HG02759 (cell line): ENCODE results near the gene TRIM64C.
"Not testable (repeated sequence)": the region's sequence is repeated elsewhere in the genome, so short reads cannot be mapped to it uniquely, and the experiment has no call there.

Experiments used
- ATAC-seq: cut with Tn5 transposase; IDR thresholded peaks from one replicate; pipeline ENCODE4 v1.9.1; 2021; ENCODE audit warnings: mild to moderate bottlenecking, moderate library complexity; ENCODE audit not compliant: unreplicated experiment

TRIM64C gene, protein sequence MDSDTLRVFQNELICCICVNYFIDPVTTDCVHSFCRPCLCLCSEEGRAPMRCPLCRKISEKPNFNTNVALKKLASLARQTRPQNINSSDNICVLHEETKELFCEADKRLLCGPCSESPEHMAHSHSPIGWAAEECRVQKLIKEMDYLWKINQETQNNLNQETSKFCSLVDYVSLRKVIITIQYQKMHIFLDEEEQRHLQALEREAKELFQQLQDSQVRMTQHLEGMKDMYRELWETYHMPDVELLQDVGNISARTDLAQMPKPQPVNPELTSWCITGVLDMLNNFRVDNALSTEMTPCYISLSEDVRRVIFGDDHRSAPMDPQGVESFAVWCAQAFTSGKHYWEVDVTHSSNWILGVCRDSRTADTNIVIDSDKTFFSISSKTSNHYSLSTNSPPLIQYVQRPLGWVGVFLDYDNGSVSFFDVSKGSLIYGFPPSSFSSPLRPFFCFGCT

GRCh38 chr11:49059012-49059411 lies at the start of gene TRIM64C:
TRIM64C (minus strand) TSS chr11:49059112; CDS start chr11:49059112, 0 bp downstream.
- not testable (repeated sequence) for ATAC-seq

DNA sequence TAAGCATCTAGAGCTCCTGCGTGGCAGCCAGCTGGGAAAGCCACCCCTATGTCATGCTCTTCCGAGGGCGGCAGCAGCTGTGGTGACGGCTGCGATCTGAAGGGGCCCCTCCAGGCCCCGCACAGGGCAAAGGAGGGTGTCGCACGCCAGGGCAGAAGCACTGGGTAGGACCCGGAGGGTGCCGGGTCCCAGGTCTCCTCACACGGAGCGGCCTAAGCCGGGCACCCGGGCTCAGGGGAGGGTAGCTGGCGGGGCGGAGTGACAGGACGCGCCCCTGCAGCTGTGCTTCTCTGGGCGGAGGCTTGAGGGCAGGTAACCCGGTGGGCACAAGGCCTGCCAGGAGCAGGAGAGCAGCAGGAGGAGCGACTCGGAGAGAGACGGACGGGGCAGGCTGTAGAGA lies 43.4 kb upstream of the TRIM64C start:
- ATAC-seq = not testable (repeated sequence)

GRCh38 chr11:49069897-49070296 lies 11.0 kb upstream of the TRIM64C start:
- not testable (repeated sequence) for ATAC-seq

GRCh38 chr11:49049821-49050220 lies 9.1 kb downstream of the TRIM64C start:
- not testable (repeated sequence) for ATAC-seq

DNA sequence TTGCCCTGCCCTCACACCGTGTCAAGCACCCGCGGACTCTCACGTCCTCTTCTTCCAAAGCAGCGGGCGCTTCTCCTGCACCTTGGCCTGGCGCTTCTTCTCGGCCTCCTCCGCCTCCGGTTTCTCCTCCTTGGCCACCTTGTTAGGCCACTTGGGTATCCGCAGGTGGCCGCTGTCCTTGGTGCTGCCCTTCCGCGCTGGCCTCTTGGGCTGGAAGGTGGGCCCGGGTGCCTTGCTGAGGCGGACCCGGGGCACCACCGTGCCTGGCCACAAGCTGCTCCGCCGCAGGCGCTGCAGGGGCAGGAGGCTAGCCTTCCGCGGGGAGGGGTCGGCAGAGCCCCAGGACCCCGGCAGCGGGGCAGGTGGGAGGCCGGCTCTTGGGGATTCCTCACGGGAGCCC lies 10.7 kb downstream of the TRIM64C start:
- ATAC-seq = not testable (repeated sequence)

- not testable (repeated sequence) for ATAC-seq
Measured at GRCh38 chr11:49028523-49028922, 30.4 kb downstream of the TRIM64C start, which contains the start of gene TRIM49B. TRIM49B (plus strand) TSS chr11:49028823; CDS start chr11:49031600, 2,777 bp downstream.
